ENCODE measurements around the gene GFOD1.

Gene GFOD1, protein sequence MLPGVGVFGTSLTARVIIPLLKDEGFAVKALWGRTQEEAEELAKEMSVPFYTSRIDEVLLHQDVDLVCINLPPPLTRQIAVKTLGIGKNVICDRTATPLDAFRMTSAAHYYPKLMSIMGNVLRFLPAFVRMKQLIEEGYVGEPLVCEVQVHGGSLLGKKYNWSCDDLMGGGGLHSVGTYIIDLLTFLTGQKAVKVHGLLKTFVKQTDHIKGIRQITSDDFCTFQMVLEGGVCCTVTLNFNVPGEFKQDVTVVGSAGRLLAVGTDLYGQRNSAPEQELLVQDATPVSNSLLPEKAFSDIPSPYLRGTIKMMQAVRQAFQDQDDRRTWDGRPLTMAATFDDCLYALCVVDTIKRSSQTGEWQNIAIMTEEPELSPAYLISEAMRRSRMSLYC

GRCh38 chr6:13487122-13488014, at the start of gene GFOD1:
Gene GFOD1 (minus strand): TSS chr6:13487600. CDS start chr6:13486890, 710 bp downstream.
- peak; percentile 84 for DNase-seq

- peak; percentile 43 for DNase-seq
These were observed 49.6 kb upstream of the GFOD1 start for GRCh38 chr6:13536796-13537526.

- DNase-seq: no peak
These were observed 47.9 kb upstream of the GFOD1 start for GRCh38 chr6:13535306-13535705.

DNA sequence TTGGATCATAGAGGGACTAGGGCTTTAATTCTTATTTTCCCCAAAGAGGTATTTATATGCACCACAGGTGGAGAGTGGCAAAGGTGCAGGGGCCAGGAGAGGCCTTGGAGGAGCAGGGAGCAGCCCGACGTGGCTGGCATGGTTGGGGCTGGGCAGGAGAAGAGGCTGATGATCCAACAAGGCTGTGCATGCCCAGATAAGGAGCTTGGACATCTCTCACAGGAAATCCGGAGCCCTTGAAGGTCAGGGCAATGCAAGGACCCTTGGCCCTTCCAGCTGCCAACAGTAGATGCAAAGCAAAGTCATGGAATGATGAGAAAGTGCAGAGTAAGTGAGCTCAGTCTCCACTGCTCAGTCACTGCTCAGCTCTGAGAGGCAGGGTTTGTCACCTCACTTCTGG, 47.1 kb upstream of the GFOD1 start:
- no peak for DNase-seq

- DNase-seq: no peak
These were observed 44.6 kb upstream of the GFOD1 start for GRCh38 chr6:13531956-13532355.

GRCh38 chr6:13528777-13529343, 41.5 kb upstream of the GFOD1 start:
- DNase-seq: no peak

GRCh38 chr6:13528232-13528631, 40.8 kb upstream of the GFOD1 start:
- no peak for DNase-seq

- DNase-seq: no peak
These were observed 40.3 kb upstream of the GFOD1 start for GRCh38 chr6:13527671-13528056.

DNA sequence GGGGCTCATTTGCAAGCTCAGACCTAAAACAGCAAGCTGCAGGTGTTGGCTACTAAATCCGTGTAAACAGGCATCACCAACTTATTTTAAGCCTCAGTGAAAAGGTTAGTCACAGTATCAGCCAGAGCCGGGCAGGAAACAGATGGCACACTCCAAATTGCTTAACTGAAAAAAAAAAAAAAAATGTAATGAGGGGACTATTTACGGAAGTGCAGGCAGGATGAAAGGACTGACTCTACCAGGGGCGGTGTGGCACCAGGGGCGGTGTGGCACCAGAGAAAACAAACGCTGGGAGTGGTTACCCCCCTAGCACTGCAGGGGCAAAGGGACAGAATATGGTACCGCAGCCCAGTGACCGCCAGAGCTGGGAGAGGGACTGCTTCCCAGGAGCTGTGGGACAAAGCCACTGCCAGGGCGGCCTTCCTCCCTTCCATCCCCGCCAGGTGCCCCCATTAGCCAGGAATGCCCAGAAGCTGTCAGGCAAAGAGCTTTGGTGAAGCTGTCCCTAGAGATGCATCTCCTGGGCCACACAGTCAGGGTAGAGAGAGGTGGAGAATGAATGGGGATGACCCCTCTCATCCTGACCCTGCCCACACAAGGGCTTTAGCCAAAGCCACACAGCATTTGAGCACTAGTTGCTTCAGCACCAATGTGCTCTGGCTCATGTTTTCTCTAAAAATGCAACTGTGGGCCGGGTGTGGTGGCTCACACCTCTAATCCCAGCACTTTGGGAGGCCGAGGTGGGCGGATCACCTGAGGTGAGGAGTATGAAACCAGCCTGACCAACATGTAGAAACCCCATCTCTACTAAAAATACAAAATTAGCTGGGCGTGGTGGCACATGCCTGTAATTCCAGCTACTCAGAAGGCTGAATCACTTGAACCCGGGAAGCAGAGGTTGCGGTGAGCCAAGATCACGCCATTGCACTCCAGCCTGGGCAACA, 39.6 kb upstream of the GFOD1 start:
- no peak for DNase-seq

GRCh38 chr6:13526357-13526726, 38.9 kb upstream of the GFOD1 start:
- DNase-seq: no peak

DNA sequence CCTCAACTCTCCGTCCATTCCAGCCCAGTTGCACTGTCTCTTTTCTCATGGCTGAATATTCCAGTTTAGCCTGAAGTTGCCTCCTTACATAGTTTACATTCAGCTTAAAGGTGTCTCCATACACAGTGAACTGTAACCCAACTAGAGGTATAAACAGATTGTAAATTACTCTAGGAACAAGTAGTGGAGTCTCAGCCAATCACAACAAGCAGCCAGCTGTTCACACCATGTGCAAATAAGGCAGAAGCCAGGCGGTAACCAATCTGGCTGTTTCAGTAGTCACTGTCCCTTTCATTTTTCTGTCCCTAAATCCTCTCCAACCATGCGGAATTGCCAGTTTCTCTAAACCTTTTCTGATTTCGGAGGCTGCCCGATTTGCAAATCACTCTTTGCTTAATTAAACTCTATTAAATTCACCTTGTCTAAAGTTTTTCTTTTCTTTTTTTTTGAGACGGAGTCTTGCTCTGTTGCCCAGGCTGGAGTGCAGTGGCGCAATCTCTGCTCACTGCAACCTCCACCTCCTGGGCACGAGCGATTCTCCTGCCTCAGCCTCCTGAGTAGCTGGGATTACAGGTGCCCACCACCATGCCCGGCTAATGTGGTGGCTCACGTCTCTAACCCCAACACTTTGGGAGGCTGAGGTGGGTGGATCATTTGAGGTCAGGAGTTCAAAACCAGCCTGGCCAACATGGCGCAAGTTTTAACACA, 37.6 kb upstream of the GFOD1 start:
- DNase-seq: no peak

DNA sequence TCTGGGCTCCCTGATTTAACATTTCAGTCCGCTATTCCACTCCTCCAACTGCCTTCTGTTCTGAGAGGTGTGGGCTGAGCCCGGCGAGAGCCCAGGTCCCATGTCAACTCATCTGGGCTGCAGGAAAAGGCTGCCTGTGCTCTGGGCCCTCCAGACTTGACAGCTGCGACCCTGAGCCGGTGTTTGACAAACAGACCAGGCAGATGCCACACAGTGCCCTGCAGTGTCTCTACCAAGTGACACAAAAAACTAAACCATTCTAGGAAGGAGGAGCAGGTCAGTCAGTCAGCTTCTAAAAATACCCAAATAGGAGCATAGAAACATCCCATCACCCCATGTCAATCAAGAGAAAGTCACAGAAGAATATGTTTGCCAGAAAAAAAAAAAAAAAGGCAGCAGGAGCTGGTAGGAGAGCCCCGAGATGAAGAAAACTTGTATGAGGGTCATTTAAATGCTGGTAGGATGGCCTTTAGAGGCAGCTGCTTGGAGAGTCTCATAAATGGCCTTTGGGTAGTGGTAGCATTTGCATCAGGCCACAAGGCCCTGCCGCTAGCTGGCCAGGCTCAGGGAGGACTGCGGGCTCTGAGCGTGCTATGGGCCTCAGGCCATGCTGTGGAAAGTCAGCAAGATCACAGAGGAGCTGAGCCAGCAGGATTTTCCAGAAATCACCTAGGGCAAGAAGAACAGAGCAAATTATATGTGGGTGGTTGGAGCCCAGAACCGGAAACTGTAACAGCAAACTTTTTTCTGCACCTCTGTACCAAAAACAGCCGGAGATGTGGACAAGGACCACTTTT, 36.6 kb upstream of the GFOD1 start:
- DNase-seq: no peak

- peak; percentile 74 for DNase-seq
These were observed 35.3 kb upstream of the GFOD1 start for GRCh38 chr6:13522656-13523055.

- DNase-seq: no peak
These were observed 32.4 kb upstream of the GFOD1 start for GRCh38 chr6:13519839-13520238.

GRCh38 chr6:13517116-13517515, 29.7 kb upstream of the GFOD1 start:
- DNase-seq: peak; percentile 49

DNA sequence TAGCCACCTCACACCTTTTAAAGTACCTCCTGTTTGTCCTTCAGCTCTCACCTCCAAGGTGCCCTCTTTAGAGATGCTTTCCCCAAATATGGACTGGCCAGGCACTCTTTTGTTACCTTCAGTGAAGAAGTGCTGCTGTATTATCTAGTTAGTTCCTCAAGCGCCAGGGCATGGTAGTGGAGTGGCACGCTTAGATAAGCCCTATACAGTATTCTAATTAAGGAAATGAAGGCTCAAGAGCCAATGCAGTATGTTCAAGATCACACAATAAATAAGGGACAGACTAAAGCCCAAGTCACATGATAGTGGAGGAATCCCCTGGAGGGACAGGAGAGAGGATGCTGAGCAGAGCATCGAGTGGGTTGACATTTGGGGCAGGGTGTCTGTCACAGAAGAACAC, 28.5 kb upstream of the GFOD1 start:
- DNase-seq: no peak

- no peak for DNase-seq
These were observed 26.5 kb upstream of the GFOD1 start for GRCh38 chr6:13513626-13514502.

DNA sequence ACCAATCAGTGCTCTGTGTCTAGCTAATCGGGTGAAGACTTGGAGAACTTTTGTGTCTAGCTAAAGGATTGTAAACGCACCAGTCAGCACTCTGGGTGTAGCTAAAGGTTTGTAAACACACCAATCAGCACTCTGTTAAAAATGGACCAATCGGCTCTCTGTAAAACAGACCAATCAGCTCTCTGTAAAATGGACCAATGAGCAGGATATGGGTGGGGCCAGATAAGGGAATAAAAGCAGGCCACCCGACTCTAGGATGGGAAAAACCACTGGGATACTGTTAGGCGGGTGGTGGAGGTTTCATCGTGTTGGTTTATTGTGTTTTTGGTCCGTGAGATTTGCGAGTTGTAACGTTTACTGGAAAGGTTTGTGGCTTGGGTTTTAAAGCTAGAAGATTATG, 25.5 kb upstream of the GFOD1 start:
- DNase-seq: no peak

Data from fibroblast of upper back skin (primary cell).